Upper lobe of right lung (tissue), 1 donor: ENCODE measurements around the gene PERM1. TPM values are rescaled to one million over a fixed set of nuclear protein-coding genes. Genes with fewer than 3 reads are reported as not detected.

Experiments
- ATAC-seq: fragments of 200-7000 bp; cut with Tn5 transposase; one replicate; pipeline ENCODE4 v1.9.1; 2020; ENCODE audit warnings: mild to moderate bottlenecking, moderate library complexity
- DNase-seq: peaks from one replicate; pipeline ENCODE4 v3.0.0-alpha.2; 2020
- H3K27ac ChIP-seq: fragments of 200-600 bp; one replicate; pipeline ENCODE4 v1.8.0; 2022
- H3K27me3 ChIP-seq: fragments of 200-600 bp; one replicate; pipeline ENCODE4 v1.8.0; 2022; ENCODE audit warnings: mild to moderate bottlenecking
- H3K36me3 ChIP-seq: fragments of 200-600 bp; one replicate; pipeline ENCODE4 v1.8.0; 2022
- H3K4me1 ChIP-seq: fragments of 200-600 bp; one replicate; pipeline ENCODE4 v1.8.0; 2022
- H3K4me3 ChIP-seq: fragments of 200-600 bp; one replicate; pipeline ENCODE4 v1.8.0; 2022; ENCODE audit warnings: mild to moderate bottlenecking
- H3K9me3 ChIP-seq: fragments of 200-600 bp; one replicate; pipeline ENCODE4 v1.8.0; 2022
- CTCF ChIP-seq: fragments of 200-600 bp; IDR thresholded peaks from one replicate; pipeline ENCODE4 v1.8.0; 2022; ENCODE audit warnings: antibody characterized with exemption
- intact Hi-C: fragments of 100-400 bp; cut with DNase I; formaldehyde crosslinking; loops from one replicate; pipeline ENCODE4 v1.11.0; 2022
- total RNA-seq: library from RNA; stranded (reverse); fragmentation: NEBNext Ultra II Directional; extraction: Animal tissue kit (Norgen Biotek cat#: 25700); gene quantifications from one replicate; pipeline ENCODE4 v1.2.1, GENCODE V29; 2021
- donor health status: DM: no; HTN: yes; CAD: no; lungs with severe emphysema.

PERM1 gene
- total RNA-seq, 1 donor from 2014 or later, result 0.35 TPM

GRCh38 chr1:1001057-1001783 is 19.3 kb upstream of the PERM1 start:
- intact Hi-C loops, result no loop called here
- no peak for TF ChIP-seq CTCF
- H3K4me3 ChIP-seq, result peak overlapping the region; percentile 59
- peaks cover 21% of the 10 kb centered on the region for H3K4me1 ChIP-seq
- peak overlapping the region; percentile 95 for H3K27ac ChIP-seq
- H3K27me3 ChIP-seq, result peaks cover 34% of the 10 kb centered on the region
- ATAC-seq, result no peak
- no peaks in the 10 kb centered on the region for H3K36me3 ChIP-seq
- H3K9me3 ChIP-seq, result no peaks in the 10 kb centered on the region
- DNase-seq, result peak; percentile 73

GRCh38 chr1:1000357-1001056 is 18.6 kb upstream of the PERM1 start:
- peaks cover 16% of the 10 kb centered on the region for H3K4me1 ChIP-seq
- peak overlapping the region; percentile 59 for H3K4me3 ChIP-seq
- peak overlapping the region; percentile 95 for H3K27ac ChIP-seq
- TF ChIP-seq CTCF, result no peak
- H3K9me3 ChIP-seq, result no peaks in the 10 kb centered on the region
- H3K36me3 ChIP-seq, result no peaks in the 10 kb centered on the region
- intact Hi-C loops, result no loop called here
- DNase-seq (peak; percentile 90), ATAC-seq (peak; percentile 48)
- H3K27me3 ChIP-seq, result peaks cover 34% of the 10 kb centered on the region

- Histone ChIP-seq H3K4me1 (peaks cover 9% of the 10 kb centered on the region), H3K36me3 (no peaks in the 10 kb centered on the region), H3K27me3 (peaks cover 34% of the 10 kb centered on the region), H3K27ac (peak within 1 kb of the TSS; percentile 95), H3K9me3 (no peaks in the 10 kb centered on the region), H3K4me3 (peak within 1 kb of the TSS; percentile 59)
- intact Hi-C loops, result no loop called here
- DNase-seq (peak; percentile 96), ATAC-seq (peak; percentile 87)
- TF ChIP-seq CTCF, result no peak
Observed at GRCh38 chr1:999725-1000356, 17.9 kb upstream of the PERM1 start, which contains the start of gene HES4. TSS of gene HES4 (minus strand) at chr1:1000097. CDS start at chr1:999973, 124 bp downstream.

- Histone ChIP-seq H3K4me1 (peaks cover 7% of the 10 kb centered on the region), H3K27ac (peak overlapping the region; percentile 75), H3K9me3 (no peaks in the 10 kb centered on the region), H3K4me3 (peak overlapping the region; percentile 59), H3K36me3 (no peaks in the 10 kb centered on the region), H3K27me3 (peaks cover 34% of the 10 kb centered on the region)
- intact Hi-C loops, result no loop called here
- no peak for ATAC-seq
- no peak for TF ChIP-seq CTCF
- DNase-seq, result peak; percentile 70
Observed at GRCh38 chr1:998995-999724, 17.3 kb upstream of the PERM1 start.

GRCh38 chr1:998745-998994 is 16.8 kb upstream of the PERM1 start:
- no peak for ATAC-seq

More at GRCh38 chr1:998745-998994, 16.8 kb upstream of the PERM1 start:
- Histone ChIP-seq H3K36me3 (no peaks in the 10 kb centered on the region), H3K27me3 (peaks cover 34% of the 10 kb centered on the region), H3K4me1 (peaks cover 7% of the 10 kb centered on the region), H3K9me3 (no peaks in the 10 kb centered on the region), H3K4me3 (peak overlapping the region; percentile 59), H3K27ac (peak overlapping the region; percentile 75)
- intact Hi-C loops, result no loop called here
- no peak for TF ChIP-seq CTCF
- DNase-seq, result no peak
